Measurements from ENCODE around the gene CEACAM6.
"Not testable (repeated sequence)": the region's sequence is repeated elsewhere in the genome, so short reads cannot be mapped to it uniquely, and the experiment has no call there.

The CEACAM6 gene

GRCh38 chr19:41755328-41755913, at the start of gene CEACAM6:
CEACAM6 (plus strand) TSS chr19:41755530; CDS start chr19:41755639, 109 bp downstream.
- no peak for DNase-seq (ENCODE audit: low read depth)

GRCh38 chr19:41706741-41707501, 48.4 kb upstream of the CEACAM6 start:
- DNase-seq (ENCODE audit: low read depth), result peak; percentile 50

- DNase-seq (ENCODE audit: low read depth), result no peak
Measured at GRCh38 chr19:41707502-41707812, 47.9 kb upstream of the CEACAM6 start.

- DNase-seq (ENCODE audit: low read depth), result no peak
Measured at GRCh38 chr19:41707871-41708371, 47.4 kb upstream of the CEACAM6 start.

- DNase-seq (ENCODE audit: low read depth), result no peak
Measured at GRCh38 chr19:41708481-41708880, 46.8 kb upstream of the CEACAM6 start, which contains the start of gene CEACAM5. CEACAM5 (plus strand) TSS chr19:41708626; CDS start chr19:41708732, 106 bp downstream.

- DNase-seq (ENCODE audit: low read depth), result not testable (repeated sequence)
Measured at GRCh38 chr19:41709516-41709915, 45.8 kb upstream of the CEACAM6 start.

- DNase-seq (ENCODE audit: low read depth), result no peak
Measured at GRCh38 chr19:41709951-41710645, 45.2 kb upstream of the CEACAM6 start.

GRCh38 chr19:41711376-41712261, 43.7 kb upstream of the CEACAM6 start:
- DNase-seq (ENCODE audit: low read depth), result no peak

GRCh38 chr19:41714598-41714997, 40.7 kb upstream of the CEACAM6 start:
- no peak for DNase-seq (ENCODE audit: low read depth)

GRCh38 chr19:41718761-41719160, 36.6 kb upstream of the CEACAM6 start:
- no peak for DNase-seq (ENCODE audit: low read depth)

GRCh38 chr19:41720103-41720502, 35.2 kb upstream of the CEACAM6 start:
- DNase-seq (ENCODE audit: low read depth), result no peak

GRCh38 chr19:41726493-41726892, 28.8 kb upstream of the CEACAM6 start:
- no peak for DNase-seq (ENCODE audit: low read depth)

GRCh38 chr19:41734156-41734555, 21.2 kb upstream of the CEACAM6 start:
- no peak for DNase-seq (ENCODE audit: low read depth)

- DNase-seq (ENCODE audit: low read depth), result no peak
Measured at GRCh38 chr19:41734585-41734984, 20.7 kb upstream of the CEACAM6 start.

- no peak for DNase-seq (ENCODE audit: low read depth)
Measured at GRCh38 chr19:41735071-41735600, 20.2 kb upstream of the CEACAM6 start.

- no peak for DNase-seq (ENCODE audit: low read depth)
Measured at GRCh38 chr19:41739361-41739760, 16.0 kb upstream of the CEACAM6 start.

GRCh38 chr19:41740415-41741243, 14.7 kb upstream of the CEACAM6 start:
- DNase-seq (ENCODE audit: low read depth), result no peak

- no peak for DNase-seq (ENCODE audit: low read depth)
Measured at GRCh38 chr19:41741244-41741554, 14.1 kb upstream of the CEACAM6 start.

GRCh38 chr19:41744850-41745249, 10.5 kb upstream of the CEACAM6 start:
- DNase-seq (ENCODE audit: low read depth), result no peak

GRCh38 chr19:41745756-41746155, 9.6 kb upstream of the CEACAM6 start:
- DNase-seq (ENCODE audit: low read depth), result no peak

Measured in stimulated activated CD8-positive, alpha-beta memory T cell treated with anti-CD3 and anti-CD28 coated beads, Interleukin-4, amount 100 ng/mL, for 24 hours (primary cell).